BLaER1 treated with 17β-estradiol and CSF1 and Interleukin-3, amounts not matched to agents 10 nM and 100 nM (cell line): ENCODE measurements around the gene TFAP2A.

Source experiments
- H3K27ac ChIP-seq, 11 experiments: shearing (Covaris generic); formaldehyde crosslinking; 2 replicates each; pipeline ENCODE4 v1.8.1; 2022
- H3K27me3 ChIP-seq, 11 experiments: shearing (Covaris generic); formaldehyde crosslinking; 2 replicates each; pipeline ENCODE4 v1.8.1; 2022
- H3K36me3 ChIP-seq, 11 experiments: shearing (Covaris generic); formaldehyde crosslinking; 2 replicates each; pipeline ENCODE4 v1.8.1; 2022
- H3K4me1 ChIP-seq, 10 experiments: shearing (Covaris generic); formaldehyde crosslinking; 2 replicates each; pipeline ENCODE4 v1.8.1; 2022
- H3K4me2 ChIP-seq, 11 experiments: shearing (Covaris generic); formaldehyde crosslinking; 2 replicates each; pipeline ENCODE4 v1.8.1; 2022
- H3K4me3 ChIP-seq, 10 experiments: shearing (Covaris generic); formaldehyde crosslinking; 2 replicates each; pipeline ENCODE4 v1.8.1; 2022
- H3K9ac ChIP-seq, 11 experiments: shearing (Covaris generic); formaldehyde crosslinking; 2 replicates each; pipeline ENCODE4 v1.8.1; 2022
- H3K9me3 ChIP-seq, 11 experiments: shearing (Covaris generic); formaldehyde crosslinking; replicated peaks in 1 of 11; 2 replicates each; pipeline ENCODE4 v1.8.1; 2022
- H4K20me1 ChIP-seq, 11 experiments: shearing (Covaris generic); formaldehyde crosslinking; 2 replicates each; pipeline ENCODE4 v1.8.1; 2022
- Cebpa-rat ChIP-seq, 11 experiments: shearing (Covaris generic); IDR thresholded peaks; 2 replicates each; pipeline ENCODE4 v1.8.1; 2022

TFAP2A gene

DNA sequence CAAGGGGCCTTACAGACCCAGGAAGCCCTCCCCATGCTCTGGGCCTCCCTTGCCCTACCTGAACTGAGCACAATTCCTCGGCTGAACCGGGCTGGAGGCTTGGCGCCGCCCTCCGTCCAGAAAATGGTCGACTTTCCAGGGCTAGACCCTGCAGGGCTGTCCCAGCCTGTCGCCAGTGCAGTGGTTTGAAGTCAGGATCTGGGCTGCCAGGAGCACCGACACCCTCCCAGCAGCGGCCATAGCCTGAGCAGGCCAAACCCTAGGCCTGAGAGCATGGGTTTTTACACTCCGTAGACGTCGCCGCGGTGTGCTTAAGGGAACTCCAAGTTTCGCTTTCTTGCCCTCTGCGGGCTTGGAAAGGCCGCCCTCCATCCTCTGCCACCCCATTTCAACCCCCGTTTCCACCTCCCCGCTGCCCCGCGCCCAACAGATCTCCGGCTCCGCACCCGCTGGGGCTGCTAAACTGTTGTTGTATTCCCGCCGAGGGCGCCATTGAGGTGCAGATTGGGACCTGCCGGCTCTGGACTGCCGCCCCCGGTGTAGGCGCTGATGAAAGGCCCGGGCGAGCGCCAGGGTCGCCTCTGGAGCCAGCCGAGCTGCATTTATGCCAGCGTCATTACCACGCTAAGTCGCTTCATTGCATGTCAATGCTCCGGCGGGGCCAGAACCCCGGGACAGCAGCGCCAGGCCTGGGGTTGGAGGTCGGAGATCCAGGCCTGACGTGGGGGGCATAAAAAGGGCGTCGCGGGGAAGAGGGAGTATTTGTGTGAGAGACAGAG, 2.2 kb upstream of the TFAP2A start:
- peaks cover 0 to 16% (median 0%) of the 10 kb centered on the region in 11 experiments; a peak in 6 of 22 replicates for H3K9me3 ChIP-seq
- H3K4me3 ChIP-seq, result peak overlapping the region in 7 of 10 experiments; percentile 14 to 33 (median 23); a peak in 8 of 20 replicates
- no peak overlapping the region for H3K27ac ChIP-seq
- TF ChIP-seq Cebpa-rat (IDR thresholded peaks at IDR 0.05), result no peak
- H4K20me1 ChIP-seq, result peaks cover 0 to 96% (median 80%) of the 10 kb centered on the region in 11 experiments; a peak in 18 of 22 replicates
- peak overlapping the region in 10 of 11 experiments; percentile 4 to 66 (median 34); a peak in 10 of 22 replicates for H3K4me2 ChIP-seq
- no peaks in the 10 kb centered on the region for H3K36me3 ChIP-seq
- peaks cover 97 to 100% (median 99%) of the 10 kb centered on the region in 11 experiments for H3K27me3 ChIP-seq
- H3K9ac ChIP-seq, result no peak overlapping the region
- peaks cover 20 to 49% (median 32%) of the 10 kb centered on the region in 10 experiments; a peak in 19 of 20 replicates for H3K4me1 ChIP-seq

DNA sequence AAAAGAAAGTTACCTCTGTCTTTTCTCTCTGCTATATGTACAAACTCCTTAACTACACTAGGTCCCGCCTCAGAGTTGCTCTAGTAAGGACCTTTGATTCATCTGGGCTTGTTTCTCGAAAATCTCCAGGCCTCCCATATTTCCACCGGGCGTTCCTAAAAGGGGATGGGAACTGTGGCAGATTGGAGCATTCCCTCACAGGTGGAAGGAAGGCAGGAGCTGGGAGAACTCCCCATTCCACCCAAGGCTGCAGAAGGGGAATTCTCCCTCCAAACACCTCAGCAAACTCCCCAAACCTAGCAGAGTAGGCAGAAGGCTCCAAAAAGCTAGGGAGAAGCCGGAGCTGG, 1.6 kb upstream of the TFAP2A start:
- Histone ChIP-seq H3K9me3 (peaks cover 0 to 16% (median 0%) of the 10 kb centered on the region in 11 experiments; a peak in 6 of 22 replicates), H3K9ac (no peak overlapping the region), H3K4me2 (peak overlapping the region in 5 of 11 experiments; percentile 4 to 66 (median 45); a peak in 4 of 22 replicates), H3K4me3 (peak overlapping the region in 4 of 10 experiments; percentile 14 to 32 (median 22); a peak in 3 of 20 replicates), H3K27me3 (peaks cover 97 to 100% (median 99%) of the 10 kb centered on the region in 11 experiments), H3K4me1 (peaks cover 23 to 52% (median 35%) of the 10 kb centered on the region in 10 experiments), H3K36me3 (no peaks in the 10 kb centered on the region), H4K20me1 (peaks cover 0 to 95% (median 78%) of the 10 kb centered on the region in 11 experiments; a peak in 18 of 22 replicates), H3K27ac (no peak overlapping the region)
- no peak for TF ChIP-seq Cebpa-rat (IDR thresholded peaks at IDR 0.05)

DNA sequence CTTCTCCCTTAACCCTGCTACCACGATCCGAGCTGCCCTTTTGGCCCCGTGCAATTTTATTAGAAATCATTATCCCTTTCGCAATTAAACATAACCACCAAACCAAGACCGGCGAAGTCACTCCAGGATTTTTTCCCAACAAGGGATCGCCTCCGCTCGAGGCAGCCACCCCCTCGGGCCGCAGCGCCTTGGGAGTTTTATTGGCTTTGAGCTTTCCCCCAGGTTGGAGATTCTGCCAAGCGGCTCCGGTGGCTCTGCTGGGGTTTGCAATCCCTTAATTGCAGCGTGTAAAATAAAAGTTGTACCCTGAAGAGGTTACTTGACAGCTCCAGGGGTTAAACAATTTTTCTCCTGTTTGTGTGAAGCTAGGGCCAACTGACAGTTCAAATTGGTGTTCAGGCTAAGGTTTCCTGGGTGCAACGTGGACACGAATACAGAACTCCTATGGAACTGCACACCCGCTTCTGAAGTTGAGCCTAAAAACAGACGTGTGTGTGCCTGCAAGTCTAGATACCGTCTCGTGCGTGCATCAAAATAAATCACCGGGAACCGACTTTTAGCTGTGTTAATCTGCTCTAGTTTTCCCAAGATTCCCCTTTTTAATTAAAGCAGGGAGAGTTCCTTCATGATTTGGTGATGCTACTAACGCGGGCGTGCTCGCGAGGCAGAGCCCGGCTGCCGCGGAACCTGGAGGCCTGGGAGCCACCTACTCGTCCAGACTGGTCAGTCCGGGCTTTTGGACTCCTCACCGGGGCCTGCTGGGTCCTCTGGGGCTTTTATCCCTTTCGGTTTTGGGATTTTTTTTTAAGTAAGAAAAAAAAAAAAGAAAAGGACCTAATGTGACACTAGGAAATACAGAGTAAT, 975 bp upstream of the TFAP2A start:
- Histone ChIP-seq H3K27me3 (peaks cover 97 to 100% (median 99%) of the 10 kb centered on the region in 11 experiments), H3K4me3 (peak overlapping the region in 6 of 10 experiments; percentile 32 to 74 (median 61); a peak in 7 of 20 replicates), H4K20me1 (peaks cover 0 to 94% (median 83%) of the 10 kb centered on the region in 11 experiments; a peak in 18 of 22 replicates), H3K9me3 (peaks cover 0 to 16% (median 0%) of the 10 kb centered on the region in 11 experiments; a peak in 6 of 22 replicates), H3K27ac (no peak overlapping the region), H3K36me3 (no peaks in the 10 kb centered on the region), H3K9ac (no peak overlapping the region), H3K4me1 (peaks cover 28 to 57% (median 40%) of the 10 kb centered on the region in 10 experiments), H3K4me2 (peak overlapping the region in 6 of 11 experiments; percentile 38 to 98 (median 75); a peak in 7 of 22 replicates)
- TF ChIP-seq Cebpa-rat (IDR thresholded peaks at IDR 0.05), result no peak

GRCh38 chr6:10413850-10414738, 780 bp downstream of the TFAP2A start:
- H3K9ac ChIP-seq, result peak overlapping the region in 1 of 11 experiments; percentile 75; a peak in 1 of 22 replicates
- H3K27me3 ChIP-seq, result peaks cover 97 to 100% (median 99%) of the 10 kb centered on the region in 11 experiments
- H3K27ac ChIP-seq, result no peak overlapping the region
- H3K9me3 ChIP-seq, result peaks cover 0 to 21% (median 4%) of the 10 kb centered on the region in 11 experiments; a peak in 10 of 22 replicates
- no peak for TF ChIP-seq Cebpa-rat (IDR thresholded peaks at IDR 0.05)
- peaks cover 0 to 92% (median 74%) of the 10 kb centered on the region in 11 experiments; a peak in 18 of 22 replicates for H4K20me1 ChIP-seq
- peaks cover 28 to 58% (median 38%) of the 10 kb centered on the region in 10 experiments for H3K4me1 ChIP-seq
- H3K4me2 ChIP-seq, result peak overlapping the region in 9 of 11 experiments; percentile 95 to 99 (median 99); a peak in 15 of 22 replicates
- H3K36me3 ChIP-seq, result no peaks in the 10 kb centered on the region
- peak overlapping the region in 6 of 10 experiments; percentile 34 to 78 (median 70); a peak in 10 of 20 replicates for H3K4me3 ChIP-seq

DNA sequence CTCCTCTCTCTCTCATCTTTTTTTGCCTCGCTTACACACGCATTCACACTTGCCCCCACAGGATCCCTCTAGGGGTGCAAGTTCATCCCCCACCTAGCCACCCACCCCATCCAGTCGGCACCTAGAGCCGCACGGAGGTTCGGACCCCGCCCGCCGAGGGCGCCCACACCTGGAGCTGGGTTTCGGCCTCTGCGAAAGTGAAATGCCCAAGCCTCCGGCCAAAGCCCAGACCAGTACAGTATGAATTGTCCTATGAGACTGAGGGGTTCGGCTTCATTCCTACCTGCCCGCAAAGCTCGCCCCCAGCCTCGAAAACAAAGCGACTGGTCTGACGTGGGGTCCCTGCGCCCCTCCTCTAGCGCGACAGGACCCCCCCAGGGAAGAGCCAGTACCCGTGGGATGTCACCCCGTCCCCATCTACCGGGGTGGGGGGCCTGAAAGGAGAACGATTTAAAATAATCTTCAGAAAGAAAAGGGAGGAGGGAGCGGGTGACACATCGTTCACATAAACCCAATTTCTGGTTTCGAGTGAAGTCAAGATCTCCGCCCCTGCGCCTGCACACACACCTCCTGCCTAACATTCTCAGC, 1.5 kb downstream of the TFAP2A start:
- peaks cover 21 to 51% (median 30%) of the 10 kb centered on the region in 10 experiments for H3K4me1 ChIP-seq
- H4K20me1 ChIP-seq, result peaks cover 0 to 85% (median 67%) of the 10 kb centered on the region in 11 experiments; a peak in 18 of 22 replicates
- H3K27me3 ChIP-seq, result peaks cover 97 to 100% (median 99%) of the 10 kb centered on the region in 11 experiments
- peak overlapping the region; percentile 95 to 99 (median 99) for H3K4me2 ChIP-seq
- no peak for TF ChIP-seq Cebpa-rat (IDR thresholded peaks at IDR 0.05)
- peak overlapping the region; percentile 61 to 78 (median 69) for H3K4me3 ChIP-seq
- H3K36me3 ChIP-seq, result no peaks in the 10 kb centered on the region
- peak overlapping the region in 8 of 11 experiments; percentile 59 to 81 (median 75); a peak in 15 of 22 replicates for H3K9ac ChIP-seq
- H3K27ac ChIP-seq, result peak overlapping the region in 2 of 11 experiments; percentile 46 to 51; a peak in 1 of 22 replicates
- H3K9me3 ChIP-seq, result peaks cover 0 to 21% (median 4%) of the 10 kb centered on the region in 11 experiments; a peak in 10 of 22 replicates

- peak overlapping the region; percentile 59 to 81 (median 75) for H3K9ac ChIP-seq
- peaks cover 0 to 78% (median 60%) of the 10 kb centered on the region in 11 experiments; a peak in 18 of 22 replicates for H4K20me1 ChIP-seq
- H3K4me3 ChIP-seq, result peak overlapping the region; percentile 61 to 78 (median 69)
- H3K4me2 ChIP-seq, result peak overlapping the region; percentile 95 to 99 (median 99)
- no peak for TF ChIP-seq Cebpa-rat (IDR thresholded peaks at IDR 0.05)
- H3K27ac ChIP-seq, result peak overlapping the region in 9 of 11 experiments; percentile 29 to 54 (median 46); a peak in 12 of 22 replicates
- H3K27me3 ChIP-seq, result peaks cover 97 to 100% (median 99%) of the 10 kb centered on the region in 11 experiments
- H3K9me3 ChIP-seq, result peaks cover 0 to 21% (median 4%) of the 10 kb centered on the region in 11 experiments; a peak in 10 of 22 replicates
- peaks cover 19 to 49% (median 29%) of the 10 kb centered on the region in 10 experiments for H3K4me1 ChIP-seq
- H3K36me3 ChIP-seq, result no peaks in the 10 kb centered on the region
Measured at GRCh38 chr6:10412461-10413261, 2.2 kb downstream of the TFAP2A start.
